ENCODE results near the gene PLEKHF1.

PLEKHF1 gene

DNA sequence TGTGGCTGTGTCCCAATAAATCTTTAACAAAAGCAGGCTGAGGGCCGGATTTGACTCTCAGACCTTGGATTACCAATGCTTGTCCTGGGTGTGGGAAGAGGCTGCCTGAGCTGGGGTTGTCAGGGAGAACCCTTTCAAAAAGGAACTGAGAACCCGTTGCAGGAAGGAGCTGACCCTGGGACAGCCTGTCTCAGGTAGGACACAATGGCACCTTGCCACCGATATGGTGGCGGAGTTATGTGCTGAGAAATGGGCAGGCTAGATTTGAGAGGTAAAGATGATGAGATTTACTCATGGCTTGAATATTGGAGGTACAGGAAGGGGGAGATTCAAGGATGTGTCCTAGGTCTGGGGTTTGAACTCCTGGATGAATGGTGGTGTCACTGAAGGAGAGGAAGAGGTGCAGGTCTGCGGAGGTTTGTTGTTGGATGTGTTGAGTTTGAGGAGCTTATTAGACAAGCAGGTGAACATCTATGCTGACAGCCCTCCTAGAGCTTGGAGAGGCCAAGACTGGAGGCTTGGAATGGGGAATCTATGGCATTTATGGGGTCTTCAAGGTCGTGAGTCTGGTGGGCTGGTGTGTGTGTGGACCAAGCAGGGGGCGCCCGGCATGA lies 7.2 kb downstream of the PLEKHF1 start:
- TF ChIP-seq TAF1 (IDR thresholded peaks at IDR 0.05; ENCODE audit: borderline replicate concordance, insufficient read depth, low read length), result no peak
- no peak for TF ChIP-seq POLR2AphosphoS5 (IDR thresholded peaks at IDR 0.05; ENCODE audit: low read depth, low read length)

DNA sequence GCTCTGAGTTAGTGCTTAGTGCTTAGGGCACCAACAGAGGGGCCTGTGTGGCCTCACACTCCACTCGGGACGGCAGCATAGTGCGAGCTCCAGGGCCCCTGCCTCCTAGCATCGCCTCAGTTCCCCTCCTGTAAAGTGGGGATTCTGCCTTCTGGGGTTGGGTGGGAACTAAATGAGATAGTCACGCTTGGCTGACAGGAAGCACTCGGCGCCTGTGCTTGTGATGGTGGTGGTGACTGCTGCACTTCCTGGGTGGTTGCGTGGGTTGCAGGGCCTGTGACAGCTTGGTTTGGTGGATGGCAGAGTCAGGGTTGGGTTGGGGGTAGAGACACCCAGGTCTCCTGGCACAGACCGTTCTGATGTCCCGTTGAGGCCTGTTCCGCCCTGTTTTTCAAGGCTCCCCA lies 7.7 kb downstream of the PLEKHF1 start:
- TF ChIP-seq SIN3A (IDR thresholded peaks at IDR 0.05; ENCODE audit: borderline replicate concordance, insufficient read depth, low read length) (no peak), FOXP2 (optimal IDR thresholded peaks at IDR 0.05; ENCODE audit: borderline replicate concordance, extremely low read depth, extremely low read length, insufficient read depth) (no peak), POLR2AphosphoS5 (IDR thresholded peaks at IDR 0.05; ENCODE audit: low read depth, low read length) (no peak), TAF1 (IDR thresholded peaks at IDR 0.05; ENCODE audit: borderline replicate concordance, insufficient read depth, low read length) (no peak)
- TF ChIP-seq, protein P1, sequence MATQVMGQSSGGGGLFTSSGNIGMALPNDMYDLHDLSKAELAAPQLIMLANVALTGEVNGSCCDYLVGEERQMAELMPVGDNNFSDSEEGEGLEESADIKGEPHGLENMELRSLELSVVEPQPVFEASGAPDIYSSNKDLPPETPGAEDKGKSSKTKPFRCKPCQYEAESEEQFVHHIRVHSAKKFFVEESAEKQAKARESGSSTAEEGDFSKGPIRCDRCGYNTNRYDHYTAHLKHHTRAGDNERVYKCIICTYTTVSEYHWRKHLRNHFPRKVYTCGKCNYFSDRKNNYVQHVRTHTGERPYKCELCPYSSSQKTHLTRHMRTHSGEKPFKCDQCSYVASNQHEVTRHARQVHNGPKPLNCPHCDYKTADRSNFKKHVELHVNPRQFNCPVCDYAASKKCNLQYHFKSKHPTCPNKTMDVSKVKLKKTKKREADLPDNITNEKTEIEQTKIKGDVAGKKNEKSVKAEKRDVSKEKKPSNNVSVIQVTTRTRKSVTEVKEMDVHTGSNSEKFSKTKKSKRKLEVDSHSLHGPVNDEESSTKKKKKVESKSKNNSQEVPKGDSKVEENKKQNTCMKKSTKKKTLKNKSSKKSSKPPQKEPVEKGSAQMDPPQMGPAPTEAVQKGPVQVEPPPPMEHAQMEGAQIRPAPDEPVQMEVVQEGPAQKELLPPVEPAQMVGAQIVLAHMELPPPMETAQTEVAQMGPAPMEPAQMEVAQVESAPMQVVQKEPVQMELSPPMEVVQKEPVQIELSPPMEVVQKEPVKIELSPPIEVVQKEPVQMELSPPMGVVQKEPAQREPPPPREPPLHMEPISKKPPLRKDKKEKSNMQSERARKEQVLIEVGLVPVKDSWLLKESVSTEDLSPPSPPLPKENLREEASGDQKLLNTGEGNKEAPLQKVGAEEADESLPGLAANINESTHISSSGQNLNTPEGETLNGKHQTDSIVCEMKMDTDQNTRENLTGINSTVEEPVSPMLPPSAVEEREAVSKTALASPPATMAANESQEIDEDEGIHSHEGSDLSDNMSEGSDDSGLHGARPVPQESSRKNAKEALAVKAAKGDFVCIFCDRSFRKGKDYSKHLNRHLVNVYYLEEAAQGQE (IDR thresholded peaks at IDR 0.05; ENCODE audit: insufficient read depth in 1 of 2, low read depth in 2 of 2, low read length in 2 of 2), result no peak

DNA sequence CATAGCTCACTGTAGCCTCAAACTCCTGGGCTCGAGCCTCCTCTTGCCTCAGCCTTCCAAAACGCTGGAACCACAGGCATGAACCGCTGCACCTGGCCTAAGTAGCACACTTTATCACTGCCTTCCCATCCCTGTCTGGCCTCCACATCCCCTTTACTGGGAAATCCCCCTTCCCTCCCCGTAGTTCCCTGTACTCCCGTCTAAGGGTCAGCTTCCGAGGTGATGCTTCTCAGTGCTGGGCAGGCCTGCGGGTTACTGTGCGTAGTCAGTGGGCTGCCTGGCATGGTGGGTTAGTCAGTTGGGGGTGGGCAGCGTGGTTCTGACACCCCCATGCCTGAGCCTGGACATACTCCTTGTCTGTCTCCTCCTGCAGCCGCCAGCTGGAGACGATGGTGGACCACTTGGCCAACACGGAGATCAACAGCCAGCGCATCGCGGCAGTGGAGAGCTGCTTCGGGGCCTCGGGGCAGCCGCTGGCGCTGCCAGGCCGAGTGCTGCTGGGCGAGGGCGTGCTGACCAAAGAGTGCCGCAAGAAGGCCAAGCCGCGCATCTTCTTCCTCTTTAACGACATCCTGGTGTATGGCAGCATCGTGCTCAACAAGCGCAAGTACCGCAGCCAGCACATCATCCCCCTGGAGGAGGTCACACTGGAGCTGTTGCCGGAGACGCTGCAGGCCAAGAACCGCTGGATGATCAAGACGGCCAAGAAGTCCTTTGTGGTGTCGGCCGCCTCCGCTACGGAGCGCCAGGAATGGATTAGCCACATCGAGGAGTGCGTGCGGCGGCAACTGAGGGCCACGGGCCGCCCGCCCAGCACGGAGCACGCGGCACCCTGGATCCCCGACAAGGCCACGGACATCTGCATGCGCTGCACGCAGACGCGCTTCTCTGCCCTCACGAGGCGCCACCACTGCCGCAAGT lies 8.4 kb downstream of the PLEKHF1 start:
- TF ChIP-seq POLR2AphosphoS5 (IDR thresholded peaks at IDR 0.05; ENCODE audit: low read depth, low read length) (no peak), TAF1 (IDR thresholded peaks at IDR 0.05; ENCODE audit: borderline replicate concordance, insufficient read depth, low read length) (no peak)

DNA sequence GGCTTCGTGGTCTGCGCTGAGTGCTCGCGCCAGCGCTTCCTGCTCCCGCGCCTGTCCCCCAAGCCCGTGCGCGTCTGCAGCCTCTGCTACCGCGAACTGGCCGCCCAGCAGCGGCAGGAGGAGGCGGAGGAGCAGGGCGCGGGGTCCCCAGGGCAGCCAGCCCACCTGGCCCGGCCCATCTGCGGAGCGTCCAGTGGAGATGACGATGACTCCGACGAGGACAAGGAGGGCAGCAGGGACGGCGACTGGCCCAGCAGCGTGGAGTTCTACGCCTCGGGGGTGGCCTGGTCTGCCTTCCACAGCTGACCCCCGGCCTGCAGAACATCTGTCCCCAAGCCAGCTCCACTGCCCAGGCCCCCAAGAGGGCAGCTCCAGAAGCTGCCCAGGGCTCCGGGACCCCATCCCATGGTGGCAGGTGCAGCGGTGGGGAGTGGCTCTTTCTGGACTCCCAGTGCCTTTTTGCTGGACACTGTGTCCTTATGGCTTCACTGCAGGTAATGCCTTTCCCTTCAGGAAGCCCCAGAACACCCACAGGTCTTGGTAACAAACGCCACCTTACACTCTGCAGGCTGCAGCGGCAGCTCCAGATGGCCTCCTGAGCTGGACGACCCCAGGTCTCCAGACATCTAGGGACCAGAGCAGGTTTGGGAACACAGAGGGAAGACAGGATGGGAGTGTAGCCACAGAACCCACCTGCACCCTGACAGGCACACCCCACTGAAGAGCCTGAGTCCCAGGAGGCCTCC lies 9.3 kb downstream of the PLEKHF1 start:
- TF ChIP-seq POLR2AphosphoS5 (IDR thresholded peaks at IDR 0.05; ENCODE audit: low read depth, low read length), result no peak
- TF ChIP-seq FOXP2 (optimal IDR thresholded peaks at IDR 0.05; ENCODE audit: borderline replicate concordance, extremely low read depth, extremely low read length, insufficient read depth), result no peak
- TF ChIP-seq, protein P1 (IDR thresholded peaks at IDR 0.05; ENCODE audit: insufficient read depth in 1 of 2, low read depth in 2 of 2, low read length in 2 of 2), result no peak
- no peak for TF ChIP-seq SIN3A (IDR thresholded peaks at IDR 0.05; ENCODE audit: borderline replicate concordance, insufficient read depth, low read length)
- no peak for TF ChIP-seq TAF1 (IDR thresholded peaks at IDR 0.05; ENCODE audit: borderline replicate concordance, insufficient read depth, low read length)

DNA sequence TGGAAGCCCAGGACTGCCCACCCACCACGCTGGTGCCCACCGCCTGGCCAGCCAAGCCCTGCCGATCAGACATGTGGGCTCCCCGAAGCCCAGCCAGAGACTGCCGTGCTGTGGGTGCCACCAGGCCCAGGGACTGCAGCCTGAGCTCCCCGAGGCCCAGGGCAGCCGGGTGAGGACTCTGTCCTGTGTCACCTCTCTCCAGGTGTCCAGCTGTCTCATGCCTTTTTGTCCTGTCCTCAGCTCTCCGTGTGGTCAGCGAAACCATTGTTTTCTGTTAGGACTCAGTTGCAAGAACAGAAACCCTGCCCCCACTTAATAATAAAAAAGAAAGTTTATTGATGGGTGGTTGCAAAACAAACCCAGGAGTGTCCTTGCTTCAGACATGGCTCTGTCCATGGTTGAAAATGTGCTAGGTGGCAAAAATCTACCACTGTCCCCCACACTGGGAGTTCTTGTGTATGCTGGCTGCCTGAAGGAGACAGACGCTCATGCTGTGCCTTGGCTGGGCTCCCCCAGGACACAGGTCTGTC lies 9.9 kb downstream of the PLEKHF1 start:
- TF ChIP-seq FOXP2 (optimal IDR thresholded peaks at IDR 0.05; ENCODE audit: borderline replicate concordance, extremely low read depth, extremely low read length, insufficient read depth) (no peak), TAF1 (IDR thresholded peaks at IDR 0.05; ENCODE audit: borderline replicate concordance, insufficient read depth, low read length) (no peak), POLR2AphosphoS5 (IDR thresholded peaks at IDR 0.05; ENCODE audit: low read depth, low read length) (no peak), SIN3A (IDR thresholded peaks at IDR 0.05; ENCODE audit: borderline replicate concordance, insufficient read depth, low read length) (no peak)
- TF ChIP-seq, protein P1 (IDR thresholded peaks at IDR 0.05; ENCODE audit: insufficient read depth in 1 of 2, low read depth in 2 of 2, low read length in 2 of 2), result no peak
